Activated CD8-positive, alpha-beta T cell treated with anti-CD3 and anti-CD28 coated beads, Interleukin-2, amount 10 ng/mL, durations not matched to agents 7 days and 5 days (primary cell): ENCODE data around the gene DEK. TPM values are rescaled to one million over a fixed set of nuclear protein-coding genes. Genes with fewer than 3 reads are reported as not detected.

ENCODE experiments used
- ATAC-seq: fragments of 150-1000 bp; cut with Tn5 transposase; one replicate; pipeline ENCODE4 v1.10.0; 2021; ENCODE audit warnings: moderate library complexity
- CTCF ChIA-PET: fragments of 350-600 bp; sonication (Branson Sonifier 250); formaldehyde crosslinking; loops from one replicate; lab custom pipeline; 2021; ENCODE audit warnings: antibody characterized with exemption; lab: Charles Lee
- POLR2A ChIA-PET: fragments of 350-600 bp; sonication (Branson Sonifier 250); formaldehyde crosslinking; loops from one replicate; lab custom pipeline; 2021; ENCODE audit warnings: antibody characterized with exemption; lab: Charles Lee
- DNase-seq: peaks from one replicate; pipeline ENCODE4 v3.0.0-alpha.2; 2020
- H3K27ac Mint-ChIP-seq: one replicate; pipeline ENCODE4 v1.8.0; 2021; ENCODE audit warnings: mild to moderate bottlenecking, mixed read lengths
- H3K27me3 Mint-ChIP-seq: one replicate; pipeline ENCODE4 v1.8.0; 2021; ENCODE audit warnings: low read depth, mixed read lengths
- H3K36me3 Mint-ChIP-seq: one replicate; pipeline ENCODE4 v1.8.0; 2021; ENCODE audit warnings: low read depth, mixed read lengths
- H3K4me1 Mint-ChIP-seq: one replicate; pipeline ENCODE4 v1.8.0; 2021; ENCODE audit warnings: low read depth, mixed read lengths
- H3K4me3 Mint-ChIP-seq: one replicate; pipeline ENCODE4 v1.8.0; 2021; ENCODE audit warnings: mild to moderate bottlenecking, mixed read lengths
- H3K9me3 Mint-ChIP-seq: one replicate; pipeline ENCODE4 v1.8.0; 2022; ENCODE audit warnings: mixed read lengths; ENCODE audit not compliant: insufficient read depth
- total RNA-seq, 2 experiments: library from RNA; stranded (reverse); gene quantifications; one replicate each; pipeline ENCODE4 v1.2.3, GENCODE V29; 2021

DEK gene
- total RNA-seq, 2 experiments from 2014 or later = 251 to 255 TPM

DNA sequence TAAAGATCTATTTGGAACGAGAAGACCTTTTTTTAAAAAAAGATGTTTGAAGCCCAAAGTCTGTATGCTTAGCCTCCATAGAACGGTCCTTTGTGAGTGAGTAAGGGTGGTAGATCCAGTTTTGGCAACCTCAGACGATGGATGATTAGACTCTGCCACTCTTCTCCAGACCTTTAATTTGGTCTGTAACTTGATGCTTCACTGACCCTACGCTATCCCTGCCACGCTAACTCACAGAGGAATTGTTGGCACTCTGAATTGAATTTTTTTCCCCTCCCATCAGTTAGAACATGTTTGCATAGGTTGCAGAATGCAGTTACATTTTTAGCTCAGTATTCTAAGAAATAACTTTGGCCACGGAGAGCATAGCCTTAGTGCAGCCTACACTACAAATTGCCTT, 15.8 kb upstream of the DEK start:
- H3K27ac Mint-ChIP-seq = no peak overlapping the region
- POLR2A ChIA-PET = no interaction called here
- H3K4me3 Mint-ChIP-seq = no peak overlapping the region
- peaks cover 54% of the 10 kb centered on the region for H3K27me3 Mint-ChIP-seq
- CTCF ChIA-PET = no interaction called here
- peaks cover 2% of the 10 kb centered on the region for H3K36me3 Mint-ChIP-seq
- peaks cover 10% of the 10 kb centered on the region for H3K4me1 Mint-ChIP-seq
- DNase-seq = no peak
- ATAC-seq = no peak
- no peaks in the 10 kb centered on the region for H3K9me3 Mint-ChIP-seq

DNA sequence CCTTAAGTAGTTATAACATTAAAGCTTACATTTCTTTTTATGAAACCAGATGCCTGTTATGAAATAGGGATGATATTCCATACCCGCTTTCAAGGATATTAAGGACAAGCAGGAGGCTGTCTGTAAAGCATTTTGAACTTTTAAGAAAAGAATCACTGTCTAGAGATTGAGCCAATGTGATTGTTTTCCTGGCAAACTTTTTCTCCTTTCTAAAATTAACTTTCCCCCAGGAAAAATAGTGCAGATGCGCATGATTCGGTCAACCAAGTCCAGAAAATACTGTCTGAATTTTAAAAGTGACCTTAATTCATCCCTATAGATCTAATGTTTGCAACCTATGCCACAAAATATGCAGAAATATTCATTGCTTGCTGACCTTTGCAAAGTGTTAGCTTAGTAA, 15.1 kb upstream of the DEK start:
- DNase-seq (no peak), ATAC-seq (no peak)
- Mint-ChIP-seq H3K27me3 (peaks cover 57% of the 10 kb centered on the region), H3K4me3 (no peak overlapping the region), H3K4me1 (peaks cover 10% of the 10 kb centered on the region), H3K27ac (no peak overlapping the region), H3K36me3 (peaks cover 2% of the 10 kb centered on the region), H3K9me3 (no peaks in the 10 kb centered on the region)
- ChIA-PET POLR2A (no interaction called here), CTCF (no interaction called here)

DNA sequence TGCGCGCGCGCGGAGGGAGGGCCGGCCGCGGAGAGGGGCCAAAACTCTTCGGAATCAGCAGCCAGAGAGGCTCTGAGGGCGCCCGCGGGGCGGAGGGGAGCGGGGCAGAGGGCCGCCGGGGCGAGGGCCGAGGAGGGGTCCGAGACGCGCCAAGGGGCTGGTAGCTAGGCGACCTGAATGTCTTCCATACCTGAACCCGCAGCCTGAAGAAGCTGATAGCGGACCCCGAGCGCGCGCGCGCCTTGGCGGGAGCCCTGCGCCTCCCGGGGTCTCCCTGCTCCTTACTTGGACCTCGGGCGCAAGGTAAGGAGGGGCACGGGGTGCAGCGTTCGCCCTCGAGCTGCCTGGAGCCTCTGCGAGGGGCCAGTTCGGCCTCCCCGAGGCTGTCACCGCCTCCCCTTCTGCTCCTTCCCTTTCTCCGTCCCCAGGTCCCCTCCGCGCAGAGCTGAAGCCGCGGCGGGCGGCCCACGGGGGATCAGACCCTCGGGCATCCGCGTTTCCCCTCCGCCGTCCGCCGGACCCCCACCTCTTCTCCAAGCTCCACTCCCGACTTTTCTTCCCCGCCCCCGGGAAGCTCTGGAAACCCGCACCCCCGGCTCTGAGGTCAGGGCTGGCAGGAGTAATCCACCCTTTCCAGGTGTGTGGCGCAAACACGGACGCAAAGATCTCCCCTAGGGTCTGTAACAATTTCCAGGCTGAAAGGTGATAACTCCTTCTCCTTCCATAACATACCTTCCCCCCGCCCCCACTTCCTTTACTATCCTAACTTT, 13.1 kb upstream of the DEK start:
- H3K4me1 Mint-ChIP-seq = peaks cover 10% of the 10 kb centered on the region
- H3K27ac Mint-ChIP-seq = no peak overlapping the region
- H3K9me3 Mint-ChIP-seq = no peaks in the 10 kb centered on the region
- H3K27me3 Mint-ChIP-seq = peaks cover 58% of the 10 kb centered on the region
- ATAC-seq (peak; percentile 58), DNase-seq (no peak)
- ChIA-PET POLR2A (no interaction called here), CTCF (no interaction called here)
- peaks cover 2% of the 10 kb centered on the region for H3K36me3 Mint-ChIP-seq
- peak overlapping the region; percentile 44 for H3K4me3 Mint-ChIP-seq

DNA sequence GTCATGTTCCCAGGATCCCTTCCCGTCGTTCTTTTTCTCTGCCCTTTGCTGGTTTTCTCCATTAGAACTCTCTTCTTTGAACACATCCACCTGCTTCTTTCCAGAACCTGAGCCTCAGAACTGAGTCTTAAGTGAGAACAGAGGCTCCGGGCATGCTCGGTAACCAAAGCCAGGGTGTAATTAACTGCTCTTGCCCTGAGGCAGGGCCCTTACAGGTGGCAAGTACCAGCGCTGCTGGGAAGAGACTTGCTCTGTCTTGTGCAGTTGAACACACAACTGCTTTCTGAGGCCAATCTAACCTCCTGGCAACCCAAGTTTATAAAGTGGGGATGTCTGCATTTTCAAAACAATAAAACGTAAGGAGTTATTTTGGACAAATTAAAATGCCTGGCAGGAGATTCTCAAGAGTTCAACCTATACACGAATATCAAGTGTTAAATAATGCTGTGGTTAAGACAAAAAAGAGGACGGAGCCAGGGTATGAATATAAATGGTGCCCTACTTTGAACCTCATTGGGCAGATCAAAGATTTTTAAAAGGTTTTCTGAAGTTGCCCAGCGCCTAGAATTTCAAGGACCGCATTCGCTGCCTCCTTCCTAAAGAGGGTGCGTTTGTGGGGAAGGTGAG, 12.4 kb upstream of the DEK start:
- Mint-ChIP-seq H3K36me3 (peaks cover 4% of the 10 kb centered on the region), H3K27ac (no peak overlapping the region), H3K9me3 (no peaks in the 10 kb centered on the region), H3K27me3 (peaks cover 61% of the 10 kb centered on the region), H3K4me3 (peak overlapping the region; percentile 44), H3K4me1 (peaks cover 10% of the 10 kb centered on the region)
- POLR2A ChIA-PET = no interaction called here
- CTCF ChIA-PET = no interaction called here
- ATAC-seq (no peak), DNase-seq (no peak)

DNA sequence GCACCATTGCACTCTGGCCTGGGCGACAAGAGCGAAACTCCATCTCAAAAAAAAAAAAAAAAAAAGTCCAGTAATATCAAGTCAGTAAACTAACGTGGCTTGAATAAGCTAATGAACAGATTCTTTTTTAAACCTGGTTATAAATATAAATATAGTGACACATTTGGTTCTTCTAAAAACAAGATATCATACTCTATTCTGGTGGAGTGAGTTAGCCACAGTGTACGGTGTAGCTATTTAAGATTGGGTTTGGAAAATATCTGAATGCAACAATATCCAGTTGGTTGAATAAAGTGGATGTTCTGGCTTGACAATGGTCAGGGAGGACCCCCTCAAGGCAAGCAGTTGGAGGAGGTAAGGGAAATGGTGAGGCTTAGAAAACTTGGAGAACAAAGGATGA, 5.9 kb upstream of the DEK start:
- ChIA-PET CTCF (no interaction called here), POLR2A (no interaction called here)
- H3K36me3 Mint-ChIP-seq = peaks cover 5% of the 10 kb centered on the region
- no peak for DNase-seq
- H3K4me3 Mint-ChIP-seq = no peak overlapping the region
- H3K4me1 Mint-ChIP-seq = peaks cover 7% of the 10 kb centered on the region
- ATAC-seq = no peak
- H3K9me3 Mint-ChIP-seq = no peaks in the 10 kb centered on the region
- H3K27ac Mint-ChIP-seq = no peak overlapping the region
- H3K27me3 Mint-ChIP-seq = peaks cover 15% of the 10 kb centered on the region

DNA sequence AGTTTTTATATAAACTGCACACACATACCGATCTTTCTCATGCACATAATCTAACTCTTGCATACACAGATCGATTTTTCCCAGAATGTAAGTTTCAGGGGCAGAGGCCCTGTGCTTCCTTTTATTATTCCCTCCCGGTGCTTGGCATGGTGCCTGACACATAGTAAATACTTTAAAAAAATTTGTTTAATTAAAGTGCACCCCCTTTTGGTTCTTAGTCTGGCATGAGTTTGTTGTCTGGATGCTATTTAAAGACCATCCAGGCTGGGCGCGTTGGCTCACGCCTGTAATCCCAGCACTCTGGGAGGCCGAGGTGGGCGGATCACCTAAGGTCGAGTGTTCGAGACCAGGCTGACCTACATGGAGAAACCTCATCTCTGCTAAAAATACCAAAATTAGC, 5.4 kb upstream of the DEK start:
- H3K36me3 Mint-ChIP-seq = peaks cover 10% of the 10 kb centered on the region
- DNase-seq = no peak
- ChIA-PET CTCF (no interaction called here), POLR2A (no interaction called here)
- no peak overlapping the region for H3K27ac Mint-ChIP-seq
- H3K9me3 Mint-ChIP-seq = no peaks in the 10 kb centered on the region
- H3K4me3 Mint-ChIP-seq = no peak overlapping the region
- H3K27me3 Mint-ChIP-seq = peaks cover 10% of the 10 kb centered on the region
- no peak for ATAC-seq
- H3K4me1 Mint-ChIP-seq = peaks cover 12% of the 10 kb centered on the region

DNA sequence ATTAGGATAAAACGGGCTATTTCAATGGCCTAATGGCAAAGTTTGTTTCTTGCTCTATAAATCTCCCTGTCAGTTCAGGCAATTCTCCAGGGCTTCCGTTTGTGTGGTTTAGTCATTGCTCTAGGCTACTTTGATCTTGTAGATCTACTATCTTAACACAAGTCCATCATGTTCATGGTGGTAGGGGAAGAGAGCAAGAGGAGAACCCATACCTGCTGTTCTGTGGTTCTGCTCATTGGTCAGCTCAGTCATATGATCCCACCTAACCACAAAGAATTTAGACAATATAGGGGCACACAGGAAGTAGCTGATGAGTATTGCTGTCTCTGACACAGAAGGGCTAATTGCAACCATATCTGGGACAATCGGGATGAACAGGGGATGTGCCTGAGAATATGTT, 4.9 kb upstream of the DEK start:
- DNase-seq (peak; percentile 55), ATAC-seq (peak; percentile 34)
- CTCF ChIA-PET = no interaction called here

DNA sequence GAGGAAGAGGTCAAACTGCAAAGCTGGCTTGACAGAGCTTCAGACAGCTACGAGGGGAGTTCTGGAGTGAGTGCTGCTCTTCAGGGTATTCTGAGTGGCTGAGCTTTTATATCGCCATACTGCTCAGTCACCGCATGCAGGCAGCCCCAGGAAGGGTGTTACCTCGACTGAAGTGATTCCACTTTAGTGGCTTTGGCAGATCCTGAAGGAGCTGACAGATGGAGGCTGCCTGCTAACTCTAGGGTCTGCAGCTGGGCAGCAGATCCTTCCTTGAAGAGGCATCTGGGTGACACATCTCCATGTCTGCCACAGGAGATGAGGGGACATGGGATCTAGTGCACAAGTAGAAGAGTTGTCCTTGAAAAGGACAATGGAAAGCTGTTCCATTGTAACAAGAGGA, 3.7 kb upstream of the DEK start:
- ATAC-seq (no peak), DNase-seq (no peak)
- Mint-ChIP-seq H3K36me3 (peaks cover 19% of the 10 kb centered on the region), H3K4me3 (no peak overlapping the region), H3K27ac (no peak overlapping the region), H3K9me3 (no peaks in the 10 kb centered on the region), H3K4me1 (peaks cover 13% of the 10 kb centered on the region), H3K27me3 (peaks cover 8% of the 10 kb centered on the region)
- POLR2A ChIA-PET = no interaction called here
- CTCF ChIA-PET = interaction anchor here (0.9 kb wide), 1 partner anchor 10 kb away, joined by 3 read pairs; no protein-coding TSS in a partner anchor

More for the DNA sequence above, 4.9 kb upstream of the DEK start:
- H3K27me3 Mint-ChIP-seq = peaks cover 10% of the 10 kb centered on the region
- no peaks in the 10 kb centered on the region for H3K9me3 Mint-ChIP-seq
- H3K36me3 Mint-ChIP-seq = peaks cover 11% of the 10 kb centered on the region
- peaks cover 13% of the 10 kb centered on the region for H3K4me1 Mint-ChIP-seq
- POLR2A ChIA-PET = no interaction called here
- H3K27ac Mint-ChIP-seq = no peak overlapping the region
- H3K4me3 Mint-ChIP-seq = no peak overlapping the region

DNA sequence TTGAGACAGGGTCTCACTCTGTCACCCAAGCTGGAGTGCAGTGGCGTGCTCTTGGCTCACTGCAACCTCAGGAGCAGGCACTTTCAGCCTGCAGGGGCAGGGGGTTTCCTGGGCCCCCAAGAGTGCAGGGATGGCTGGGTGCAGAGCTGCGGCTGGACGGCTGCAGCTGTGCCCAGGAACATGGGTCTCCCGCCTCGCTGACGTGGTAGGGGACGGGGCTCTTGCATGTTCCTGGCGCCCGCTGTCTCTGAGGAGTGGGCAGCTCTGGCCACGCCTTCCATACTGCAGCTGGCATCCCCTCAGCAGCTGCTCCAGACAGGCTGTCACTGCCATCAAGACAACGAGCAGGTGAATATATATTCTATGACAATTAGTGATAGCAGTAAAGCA, 2.2 kb upstream of the DEK start:
- H3K4me3 Mint-ChIP-seq = no peak overlapping the region
- peaks cover 31% of the 10 kb centered on the region for H3K36me3 Mint-ChIP-seq
- H3K9me3 Mint-ChIP-seq = no peaks in the 10 kb centered on the region
- ChIA-PET POLR2A (no interaction called here), CTCF (no interaction called here)
- ATAC-seq (no peak), DNase-seq (no peak)
- H3K27me3 Mint-ChIP-seq = no peaks in the 10 kb centered on the region
- H3K4me1 Mint-ChIP-seq = peaks cover 24% of the 10 kb centered on the region
- H3K27ac Mint-ChIP-seq = no peak overlapping the region

DNA sequence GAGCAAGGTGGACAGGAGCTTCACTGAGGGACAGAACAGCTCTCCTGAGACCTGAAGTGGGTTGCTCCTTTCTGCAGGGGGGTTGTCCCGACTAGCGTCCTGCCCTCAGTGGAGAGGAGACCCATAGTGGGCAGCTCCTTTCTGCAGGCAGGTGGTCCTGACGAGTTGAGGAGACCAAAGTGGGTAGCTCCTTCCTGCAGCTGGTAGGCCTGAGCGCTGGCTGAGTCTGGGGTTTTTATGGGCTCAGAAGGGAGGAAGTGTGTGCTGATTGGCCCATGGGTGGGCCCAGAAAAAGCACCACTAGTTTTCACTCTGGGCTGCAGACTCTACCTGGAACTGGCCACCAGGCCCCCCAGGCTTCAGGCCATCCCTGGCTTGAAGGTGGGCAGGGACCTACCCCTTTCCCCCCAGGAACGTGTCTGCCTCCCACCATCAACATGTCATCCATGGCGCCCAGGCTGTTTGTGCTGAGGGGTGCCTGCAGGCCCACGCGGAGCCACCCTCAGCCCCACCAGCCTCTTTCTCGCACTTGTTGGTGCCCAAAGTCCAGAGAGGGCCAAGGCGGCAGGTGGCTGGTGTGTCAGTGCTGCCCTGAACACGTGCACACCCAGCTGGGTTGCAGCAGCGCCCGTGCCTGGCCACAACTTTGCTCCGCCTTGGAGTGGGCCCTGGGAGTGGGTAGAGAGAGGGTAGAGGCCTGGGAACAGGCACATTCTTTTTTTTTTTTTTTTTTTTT, 1.6 kb upstream of the DEK start:
- H3K27me3 Mint-ChIP-seq = no peaks in the 10 kb centered on the region
- DNase-seq (no peak), ATAC-seq (no peak)
- H3K4me1 Mint-ChIP-seq = peaks cover 29% of the 10 kb centered on the region
- peak overlapping the region; percentile 91 for H3K27ac Mint-ChIP-seq
- peak overlapping the region; percentile 84 for H3K4me3 Mint-ChIP-seq
- CTCF ChIA-PET = interaction anchor here (0.7 kb wide), 1 partner anchor 144 kb away, joined by 3 read pairs; the partner anchor contains the start of gene NHLRC1
- H3K36me3 Mint-ChIP-seq = peaks cover 34% of the 10 kb centered on the region
- POLR2A ChIA-PET = interaction anchor here (1.3 kb wide), 1 partner anchor 560 kb away, joined by 3 read pairs; no protein-coding TSS in a partner anchor
- H3K9me3 Mint-ChIP-seq = no peaks in the 10 kb centered on the region

DNA sequence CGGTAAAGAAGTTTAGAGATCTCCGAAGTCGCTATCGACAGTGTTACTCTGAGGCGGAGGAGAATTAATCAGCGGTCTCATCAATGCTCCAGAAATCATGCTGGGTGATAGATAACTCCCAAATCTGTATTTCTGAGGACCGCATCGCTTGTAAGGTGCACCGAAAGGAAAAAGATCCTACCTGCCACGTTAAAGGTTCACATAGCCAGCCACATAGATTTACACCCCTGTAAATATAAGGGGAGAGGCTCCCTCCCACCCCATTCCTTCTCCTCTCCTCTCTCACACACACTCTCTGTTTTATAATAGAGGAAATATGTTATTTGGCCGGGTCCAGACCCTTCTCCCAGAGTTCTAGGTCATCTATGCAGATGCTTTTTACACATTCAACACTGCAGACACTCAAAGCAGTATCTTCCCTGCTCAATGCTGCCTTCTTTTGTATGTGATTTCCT, 620 bp upstream of the DEK start:
- CTCF ChIA-PET = interaction anchor here (0.7 kb wide), 1 partner anchor 143 kb away, joined by 3 read pairs; the partner anchor contains the start of gene NHLRC1
- DNase-seq (no peak), ATAC-seq (no peak)
- H3K4me3 Mint-ChIP-seq = peak overlapping the region; percentile 84
- peaks cover 44% of the 10 kb centered on the region for H3K36me3 Mint-ChIP-seq
- peaks cover 37% of the 10 kb centered on the region for H3K4me1 Mint-ChIP-seq
- no peaks in the 10 kb centered on the region for H3K9me3 Mint-ChIP-seq
- POLR2A ChIA-PET = interaction anchor here (1.3 kb wide), 1 partner anchor 559 kb away, joined by 3 read pairs; no protein-coding TSS in a partner anchor
- no peaks in the 10 kb centered on the region for H3K27me3 Mint-ChIP-seq
- peak overlapping the region; percentile 91 for H3K27ac Mint-ChIP-seq
